HepG2 (cell line): ENCODE measurements around the gene PPP1CA. TPM values are rescaled to one million over a fixed set of nuclear protein-coding genes. Genes with fewer than 3 reads are reported as not detected.

ENCODE experiments used
- FOXK2 ChIP-seq: fragments of 450-650 bp; IDR thresholded peaks from 2 replicates; pipeline ENCODE4 v1.6.1; 2016
- HDAC6 ChIP-seq: fragments of 200-600 bp; sonication (generic); IDR thresholded peaks from 2 replicates; pipeline ENCODE4 v1.7.0; 2017; ENCODE audit warnings: mild to moderate bottlenecking, antibody characterized with exemption, low read length, low read depth
- JARID2 ChIP-seq: sonication (generic); formaldehyde crosslinking; IDR thresholded peaks from 2 replicates; pipeline ENCODE4 v1.8.1; 2023; ENCODE audit warnings: missing genetic modification reagents, inconsistent platforms; ENCODE audit not compliant: insufficient replicate concordance
- RELA ChIP-seq: sonication (generic); formaldehyde crosslinking; IDR thresholded peaks from 2 replicates; pipeline ENCODE4 v1.4.0; 2020; ENCODE audit warnings: missing genetic modification reagents
- TGIF2 ChIP-seq: IDR thresholded peaks from 2 replicates; pipeline ENCODE4 v1.6.1; 2016; ENCODE audit warnings: control low read depth, missing compliant biosample characterization
- ZMYM3 ChIP-seq: sonication (generic); formaldehyde crosslinking; IDR thresholded peaks from 2 replicates; pipeline ENCODE4 v1.5.1; 2020; ENCODE audit warnings: mild to moderate bottlenecking, missing genetic modification reagents
- ZNF335 ChIP-seq: sonication (generic); formaldehyde crosslinking; IDR thresholded peaks from 2 replicates; pipeline ENCODE4 v1.4.0; 2020; ENCODE audit warnings: missing genetic modification reagents
- ZNF724P ChIP-seq: sonication (generic); formaldehyde crosslinking; IDR thresholded peaks from 2 replicates; pipeline ENCODE4 v1.8.0; 2022; ENCODE audit warnings: missing genetic modification reagents, borderline replicate concordance
- ZSCAN25 ChIP-seq: sonication (generic); formaldehyde crosslinking; IDR thresholded peaks from 2 replicates; pipeline ENCODE4 v1.8.0; 2022; ENCODE audit warnings: mild to moderate bottlenecking, missing genetic modification reagents
- polyA plus RNA-seq, 8 experiments: library from polyadenylated mRNA; depleted of rRNA in 3 of 8; stranded (reverse) in 7 of 8; unstranded in 1 of 8; fragments of >200 nt; fragmentation: Illumina TruSeq in 4 of 8; extraction: Trizol in 4 of 8; gene quantifications; 2 replicates each; pipeline versions ENCODE4 v1.2.1 to v1.2.3, GENCODE V29; 2011 to 2016; ENCODE audit warnings: low read depth in 4 of 8, missing spikeins in 1 of 8, mixed read lengths in 1 of 8; ENCODE audit not compliant: insufficient read depth in 1 of 8
- total RNA-seq, 5 experiments: library from RNA; depleted of rRNA; stranded (reverse); fragments of >200 nt; fragmentation: Illumina TruSeq; extraction: Trizol; gene quantifications; 2 replicates each; pipeline ENCODE4 v1.2.3, GENCODE V29; 2016; ENCODE audit warnings: low read depth in 1 of 5
- TF ChIP-seq, protein P1 (sequence below): sonication (generic); formaldehyde crosslinking; IDR thresholded peaks from 2 replicates; pipeline ENCODE4 v1.8.0; 2022; ENCODE audit warnings: missing genetic modification reagents, mild to moderate bottlenecking, moderate library complexity, borderline replicate concordance
- TF ChIP-seq, protein P2 (sequence below): IDR thresholded peaks from 2 replicates; pipeline ENCODE4 v1.6.1; 2016
- TF ChIP-seq, protein P3 (sequence below): sonication (generic); formaldehyde crosslinking; IDR thresholded peaks from 2 replicates; pipeline ENCODE4 v1.4.0; 2020; ENCODE audit warnings: mild to moderate bottlenecking, missing genetic modification reagents
- TF ChIP-seq, protein P4 (sequence below): sonication (generic); formaldehyde crosslinking; IDR thresholded peaks from 2 replicates; pipeline ENCODE4 v1.5.1; 2020; ENCODE audit warnings: mild to moderate bottlenecking, missing genetic modification reagents, borderline replicate concordance

PPP1CA gene
- total and polyA plus RNA-seq, 2 of the 13 experiments (the other 11 are each of a cell fraction or from before 2014, with no cell fraction given) = 149 to 170 TPM

DNA sequence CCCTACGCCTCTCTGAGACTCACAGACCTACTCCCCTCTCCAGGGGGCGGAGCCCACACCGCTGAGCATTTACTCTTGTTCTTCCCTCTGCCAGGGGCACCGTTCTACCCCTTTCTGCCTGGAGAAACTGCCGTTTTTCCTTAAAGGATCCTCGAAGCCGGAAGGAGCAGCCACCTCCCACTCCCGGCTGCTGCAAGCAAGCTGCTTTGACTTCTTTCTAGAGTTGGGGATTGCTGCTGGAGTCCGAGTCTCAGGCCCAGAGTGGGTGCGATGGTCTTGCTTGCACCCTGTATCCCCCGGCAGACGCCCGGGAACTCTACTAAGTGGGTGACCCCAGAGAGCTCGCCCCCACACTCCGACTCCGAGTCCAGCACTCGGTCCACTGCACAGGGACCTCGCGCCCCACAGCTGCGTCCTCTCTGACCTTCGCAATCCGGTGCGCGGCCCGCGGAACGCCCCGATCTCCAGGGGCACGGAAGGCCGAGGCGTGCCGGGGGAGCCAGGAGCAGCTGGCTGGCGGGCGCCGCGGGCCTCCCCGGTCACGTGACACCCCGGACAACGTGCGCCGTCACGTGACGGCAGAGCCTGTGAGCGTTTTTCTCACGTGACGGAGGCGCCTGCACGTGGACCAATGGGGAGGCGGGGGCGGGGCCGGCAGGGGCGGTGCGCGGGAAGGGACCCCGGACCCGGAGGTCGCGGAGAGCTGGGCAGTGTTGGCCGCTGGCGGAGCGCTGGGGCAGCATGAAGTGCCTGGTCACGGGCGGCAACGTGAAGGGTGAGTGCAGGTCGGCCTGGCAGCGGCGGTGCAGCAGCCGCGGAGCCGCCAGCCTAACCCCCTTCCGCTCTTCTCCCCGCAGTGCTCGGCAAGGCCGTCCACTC is 10.1 kb downstream of the PPP1CA start, which contains the start of gene RAD9A (continued):
- TF ChIP-seq, protein P1, sequence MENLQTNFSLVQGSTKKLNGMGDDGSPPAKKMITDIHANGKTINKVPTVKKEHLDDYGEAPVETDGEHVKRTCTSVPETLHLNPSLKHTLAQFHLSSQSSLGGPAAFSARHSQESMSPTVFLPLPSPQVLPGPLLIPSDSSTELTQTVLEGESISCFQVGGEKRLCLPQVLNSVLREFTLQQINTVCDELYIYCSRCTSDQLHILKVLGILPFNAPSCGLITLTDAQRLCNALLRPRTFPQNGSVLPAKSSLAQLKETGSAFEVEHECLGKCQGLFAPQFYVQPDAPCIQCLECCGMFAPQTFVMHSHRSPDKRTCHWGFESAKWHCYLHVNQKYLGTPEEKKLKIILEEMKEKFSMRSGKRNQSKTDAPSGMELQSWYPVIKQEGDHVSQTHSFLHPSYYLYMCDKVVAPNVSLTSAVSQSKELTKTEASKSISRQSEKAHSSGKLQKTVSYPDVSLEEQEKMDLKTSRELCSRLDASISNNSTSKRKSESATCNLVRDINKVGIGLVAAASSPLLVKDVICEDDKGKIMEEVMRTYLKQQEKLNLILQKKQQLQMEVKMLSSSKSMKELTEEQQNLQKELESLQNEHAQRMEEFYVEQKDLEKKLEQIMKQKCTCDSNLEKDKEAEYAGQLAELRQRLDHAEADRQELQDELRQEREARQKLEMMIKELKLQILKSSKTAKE = peak; percentile 78
- TF ChIP-seq, protein P2, sequence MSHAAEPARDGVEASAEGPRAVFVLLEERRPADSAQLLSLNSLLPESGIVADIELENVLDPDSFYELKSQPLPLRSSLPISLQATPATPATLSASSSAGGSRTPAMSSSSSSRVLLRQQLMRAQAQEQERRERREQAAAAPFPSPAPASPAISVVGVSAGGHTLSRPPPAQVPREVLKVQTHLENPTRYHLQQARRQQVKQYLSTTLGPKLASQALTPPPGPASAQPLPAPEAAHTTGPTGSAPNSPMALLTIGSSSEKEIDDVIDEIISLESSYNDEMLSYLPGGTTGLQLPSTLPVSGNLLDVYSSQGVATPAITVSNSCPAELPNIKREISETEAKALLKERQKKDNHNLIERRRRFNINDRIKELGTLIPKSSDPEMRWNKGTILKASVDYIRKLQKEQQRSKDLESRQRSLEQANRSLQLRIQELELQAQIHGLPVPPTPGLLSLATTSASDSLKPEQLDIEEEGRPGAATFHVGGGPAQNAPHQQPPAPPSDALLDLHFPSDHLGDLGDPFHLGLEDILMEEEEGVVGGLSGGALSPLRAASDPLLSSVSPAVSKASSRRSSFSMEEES (CRISPR knock-in tag) = peak; percentile 98
- TF ChIP-seq JARID2 (peak; percentile 69), ZNF335 (CRISPR knock-in tag) (0 out of 2 replicates have a peak, but pooled peaks have one; percentile 19), FOXK2 (0 out of 2 replicates have a peak, but pooled peaks have one; percentile 22), ZSCAN25 (CRISPR knock-in tag) (peak; percentile 66), RELA (CRISPR knock-in tag) (0 out of 2 replicates have a peak, but pooled peaks have one; percentile 71), TGIF2 (CRISPR knock-in tag) (peak; percentile 97), ZNF724P (CRISPR knock-in tag) (no peak), ZMYM3 (peak; percentile 59; the same call in 1 of the 2 replicates), HDAC6 (no peak)
- TF ChIP-seq, protein P3, sequence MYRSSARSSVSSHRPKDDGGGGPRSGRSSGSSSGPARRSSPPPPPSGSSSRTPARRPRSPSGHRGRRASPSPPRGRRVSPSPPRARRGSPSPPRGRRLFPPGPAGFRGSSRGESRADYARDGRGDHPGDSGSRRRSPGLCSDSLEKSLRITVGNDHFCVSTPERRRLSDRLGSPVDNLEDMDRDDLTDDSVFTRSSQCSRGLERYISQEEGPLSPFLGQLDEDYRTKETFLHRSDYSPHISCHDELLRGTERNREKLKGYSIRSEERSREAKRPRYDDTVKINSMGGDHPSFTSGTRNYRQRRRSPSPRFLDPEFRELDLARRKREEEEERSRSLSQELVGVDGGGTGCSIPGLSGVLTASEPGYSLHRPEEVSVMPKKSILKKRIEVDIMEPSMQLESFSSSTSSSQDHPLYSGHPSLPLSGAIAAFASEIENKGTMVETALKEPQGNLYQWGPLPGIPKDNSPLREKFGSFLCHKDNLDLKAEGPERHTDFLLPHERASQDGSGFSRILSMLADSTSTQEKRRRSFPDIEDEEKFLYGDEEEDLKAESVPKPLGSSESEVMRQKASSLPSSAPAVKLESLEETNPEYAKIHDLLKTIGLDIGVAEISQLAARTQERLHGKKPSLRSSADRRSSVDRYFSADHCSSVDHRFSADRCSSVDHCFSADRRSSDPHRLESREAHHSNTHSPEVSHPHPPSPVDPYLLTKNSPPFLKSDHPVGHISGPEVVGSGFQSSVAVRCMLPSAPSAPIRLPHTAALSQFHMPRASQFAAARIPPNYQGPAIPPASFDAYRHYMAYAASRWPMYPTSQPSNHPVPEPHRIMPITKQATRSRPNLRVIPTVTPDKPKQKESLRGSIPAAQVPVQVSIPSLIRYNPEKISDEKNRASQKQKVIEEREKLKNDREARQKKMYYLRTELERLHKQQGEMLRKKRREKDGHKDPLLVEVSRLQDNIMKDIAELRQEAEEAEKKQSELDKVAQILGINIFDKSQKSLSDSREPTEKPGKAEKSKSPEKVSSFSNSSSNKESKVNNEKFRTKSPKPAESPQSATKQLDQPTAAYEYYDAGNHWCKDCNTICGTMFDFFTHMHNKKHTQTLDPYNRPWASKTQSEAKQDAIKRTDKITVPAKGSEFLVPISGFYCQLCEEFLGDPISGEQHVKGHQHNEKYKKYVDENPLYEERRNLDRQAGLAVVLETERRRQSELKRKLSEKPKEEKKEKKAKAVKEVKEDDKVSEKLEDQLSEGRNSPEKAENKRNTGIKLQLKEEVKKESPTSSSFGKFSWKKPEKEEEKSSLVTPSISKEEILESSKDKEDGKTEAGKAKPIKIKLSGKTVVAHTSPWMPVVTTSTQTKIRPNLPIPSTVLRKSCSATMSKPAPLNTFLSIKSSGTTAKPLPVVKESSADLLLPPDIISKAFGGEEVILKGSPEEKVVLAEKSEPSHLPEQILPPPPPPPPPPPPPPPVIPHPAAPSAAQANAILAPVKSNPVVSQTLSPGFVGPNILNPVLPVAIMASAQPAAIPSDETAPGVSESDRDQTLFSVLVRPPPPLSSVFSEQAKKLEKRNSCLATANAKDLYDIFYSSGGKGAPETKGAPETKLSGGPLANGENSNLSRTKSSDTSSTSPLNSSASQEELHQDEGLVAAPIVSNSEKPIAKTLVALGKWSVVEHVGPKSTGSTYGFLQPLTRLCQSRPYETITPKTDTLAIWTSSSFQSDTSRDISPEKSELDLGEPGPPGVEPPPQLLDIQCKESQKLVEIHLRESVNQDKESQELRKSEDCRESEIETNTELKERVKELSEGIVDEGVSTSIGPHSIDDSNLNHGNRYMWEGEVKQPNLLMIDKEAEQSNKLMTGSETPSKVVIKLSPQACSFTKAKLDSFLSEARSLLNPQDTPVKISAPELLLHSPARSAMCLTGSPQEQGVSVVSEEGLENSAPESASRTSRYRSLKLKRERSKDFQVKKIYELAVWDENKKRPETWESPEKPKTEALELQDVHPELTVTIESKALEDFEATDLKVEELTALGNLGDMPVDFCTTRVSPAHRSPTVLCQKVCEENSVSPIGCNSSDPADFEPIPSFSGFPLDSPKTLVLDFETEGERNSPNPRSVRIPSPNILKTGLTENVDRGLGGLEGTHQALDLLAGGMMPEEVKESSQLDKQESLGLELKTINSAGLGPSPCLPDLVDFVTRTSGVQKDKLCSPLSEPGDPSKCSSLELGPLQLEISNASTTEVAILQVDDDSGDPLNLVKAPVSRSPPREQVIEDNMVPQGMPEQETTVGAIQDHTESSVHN (CRISPR knock-in tag) = peak; percentile 94
- TF ChIP-seq, protein P4, sequence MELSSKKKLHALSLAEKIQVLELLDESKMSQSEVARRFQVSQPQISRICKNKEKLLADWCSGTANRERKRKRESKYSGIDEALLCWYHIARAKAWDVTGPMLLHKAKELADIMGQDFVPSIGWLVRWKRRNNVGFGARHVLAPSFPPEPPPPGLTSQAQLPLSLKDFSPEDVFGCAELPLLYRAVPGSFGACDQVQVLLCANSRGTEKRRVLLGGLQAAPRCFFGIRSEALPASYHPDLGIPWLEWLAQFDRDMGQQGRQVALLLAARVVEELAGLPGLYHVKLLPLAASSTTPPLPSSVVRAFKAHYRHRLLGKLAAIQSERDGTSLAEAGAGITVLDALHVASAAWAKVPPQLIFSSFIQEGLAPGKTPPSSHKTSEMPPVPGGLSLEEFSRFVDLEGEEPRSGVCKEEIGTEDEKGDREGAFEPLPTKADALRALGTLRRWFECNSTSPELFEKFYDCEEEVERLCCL (CRISPR knock-in tag) = 0 out of 2 replicates have a peak, but pooled peaks have one; percentile 80
